Neural progenitor cell (in vitro differentiated cells): ENCODE measurements around the gene EPB41L4A. TPM values are rescaled to one million over a fixed set of nuclear protein-coding genes. Genes with fewer than 3 reads are reported as not detected.

Experiments
- DNase-seq: peaks from one replicate; pipeline ENCODE4 v3.0.0-alpha.2; 2016; ENCODE audit warnings: low spot score
- H2AFZ ChIP-seq: fragments of 200-600 bp; sonication (generic); replicated peaks from 2 replicates; pipeline ENCODE4 v1.6.1; 2016; ENCODE audit warnings: antibody characterized with exemption
- H3F3A ChIP-seq: fragments of 200-600 bp; sonication (generic); 2 replicates; pipeline ENCODE4 v1.6.1; 2016; ENCODE audit warnings: antibody characterized with exemption, low read depth
- H3K27ac ChIP-seq: fragments of 200-600 bp; sonication (generic); 2 replicates; pipeline ENCODE4 v1.5.1; 2016; ENCODE audit warnings: mild to moderate bottlenecking
- H3K27me3 ChIP-seq: fragments of 200-600 bp; sonication (generic); 2 replicates; pipeline ENCODE4 v1.6.1; 2016; ENCODE audit warnings: mild to moderate bottlenecking, moderate library complexity
- H3K36me3 ChIP-seq: fragments of 200-600 bp; sonication (generic); 2 replicates; pipeline ENCODE4 v1.5.1; 2016
- H3K4me1 ChIP-seq: fragments of 200-600 bp; sonication (generic); 2 replicates; pipeline ENCODE4 v1.6.1; 2016; ENCODE audit warnings: mixed run types
- H3K4me2 ChIP-seq: fragments of 200-600 bp; sonication (generic); 2 replicates; pipeline ENCODE4 v1.6.1; 2016
- H3K4me3 ChIP-seq: fragments of 200-600 bp; sonication (generic); 2 replicates; pipeline ENCODE4 v1.5.1; 2016
- H3K79me2 ChIP-seq: fragments of 200-600 bp; sonication (generic); 2 replicates; pipeline ENCODE4 v1.6.1; 2016; ENCODE audit warnings: low read depth
- H3K9ac ChIP-seq: fragments of 200-600 bp; sonication (generic); 2 replicates; pipeline ENCODE4 v1.6.1; 2016
- H3K9me3 ChIP-seq: fragments of 200-600 bp; sonication (generic); 2 replicates; pipeline ENCODE4 v1.5.1; 2016; ENCODE audit warnings: low read depth
- H4K20me1 ChIP-seq: fragments of 200-600 bp; sonication (generic); 2 replicates; pipeline ENCODE4 v1.6.1; 2016; ENCODE audit warnings: low read depth
- H3K27ac Mint-ChIP-seq: 3 replicates; pipeline ENCODE4 v1.8.0; 2021; ENCODE audit warnings: mixed read lengths
- H3K27me3 Mint-ChIP-seq: 2 replicates; pipeline ENCODE4 v1.8.0; 2022; ENCODE audit warnings: low read depth, mild to moderate bottlenecking, inconsistent platforms, moderate library complexity, mixed read lengths; ENCODE audit not compliant: insufficient read depth
- H3K36me3 Mint-ChIP-seq: 3 replicates; pipeline ENCODE4 v1.8.0; 2021; ENCODE audit warnings: mixed read lengths
- H3K4me1 Mint-ChIP-seq: 3 replicates; pipeline ENCODE4 v1.8.0; 2021; ENCODE audit warnings: mixed read lengths
- H3K4me3 Mint-ChIP-seq: 3 replicates; pipeline ENCODE4 v1.8.0; 2021; ENCODE audit warnings: mild to moderate bottlenecking, moderate library complexity, mixed read lengths
- H3K9me3 Mint-ChIP-seq: 3 replicates; pipeline ENCODE4 v1.8.0; 2020; ENCODE audit warnings: mixed read lengths
- CTCF ChIP-seq: fragments of 200-600 bp; sonication (generic); IDR thresholded peaks from 2 replicates; pipeline ENCODE4 v1.5.1; 2017; ENCODE audit warnings: antibody characterized with exemption, mild to moderate bottlenecking
- EZH2 ChIP-seq: fragments of 200-600 bp; sonication (generic); IDR thresholded peaks from 2 replicates; pipeline ENCODE4 v1.6.1; 2017; ENCODE audit warnings: antibody characterized with exemption, mild to moderate bottlenecking, moderate library complexity
- EZH2phosphoT487 ChIP-seq: fragments of 200-600 bp; sonication (generic); IDR thresholded peaks from 2 replicates; pipeline ENCODE4 v1.6.1; 2017; ENCODE audit warnings: antibody characterized with exemption
- total RNA-seq: library from RNA; depleted of rRNA; stranded (reverse); fragments of >200 nt; gene quantifications from 2 replicates; pipeline ENCODE4 v1.2.3, GENCODE V29; 2015; ENCODE audit warnings: low replicate concordance

EPB41L4A gene
- total RNA-seq, 1 donor from 2014 or later: 2.7 TPM

- no peak overlapping the region for H3K4me3 Mint-ChIP-seq
- H3K36me3 ChIP-seq: no peaks in the 10 kb centered on the region
- H3K4me1 Mint-ChIP-seq: peaks cover 23% of the 10 kb centered on the region
These were observed 136.0 kb downstream of the EPB41L4A start for GRCh38 chr5:112283034-112283582.

GRCh38 chr5:112279082-112279481, 140.0 kb downstream of the EPB41L4A start:
- TF ChIP-seq EZH2: no peak
- no peak for TF ChIP-seq EZH2phosphoT487
- TF ChIP-seq CTCF: no peak
- no peak overlapping the region for H3K27ac ChIP-seq
- no peak overlapping the region for H3K9ac ChIP-seq
- H3K9me3 ChIP-seq: no peaks in the 10 kb centered on the region
- DNase-seq: no peak
- Mint-ChIP-seq H3K36me3 (no peaks in the 10 kb centered on the region), H3K9me3 (no peaks in the 10 kb centered on the region), H3K4me1 (peaks cover 29% of the 10 kb centered on the region), H3K27ac (no peak overlapping the region), H3K27me3 (peaks cover 2% of the 10 kb centered on the region), H3K4me3 (no peak overlapping the region)
- no peaks in the 10 kb centered on the region for H3K36me3 ChIP-seq
- no peaks in the 10 kb centered on the region for H3K27me3 ChIP-seq
- no peak overlapping the region for H3K4me3 ChIP-seq
- peaks cover 9% of the 10 kb centered on the region for H3K4me1 ChIP-seq
- no peak overlapping the region for H2AFZ ChIP-seq
- no peaks in the 10 kb centered on the region for H3K79me2 ChIP-seq
- no peak overlapping the region for H3K4me2 ChIP-seq
- no peaks in the 10 kb centered on the region for H4K20me1 ChIP-seq
- no peaks in the 10 kb centered on the region for H3F3A ChIP-seq

More at GRCh38 chr5:112283034-112283582, 136.0 kb downstream of the EPB41L4A start:
- H3K9me3 Mint-ChIP-seq: no peaks in the 10 kb centered on the region
- H3K27me3 Mint-ChIP-seq: peaks cover 2% of the 10 kb centered on the region
- no peaks in the 10 kb centered on the region for H3K36me3 Mint-ChIP-seq
- no peak for TF ChIP-seq EZH2phosphoT487
- no peak for TF ChIP-seq CTCF
- TF ChIP-seq EZH2: no peak
- no peak overlapping the region for H2AFZ ChIP-seq
- H3K4me3 ChIP-seq: no peak overlapping the region
- no peak overlapping the region for H3K27ac Mint-ChIP-seq
- no peaks in the 10 kb centered on the region for H3K9me3 ChIP-seq
- H3K27me3 ChIP-seq: no peaks in the 10 kb centered on the region
- no peaks in the 10 kb centered on the region for H3F3A ChIP-seq
- H4K20me1 ChIP-seq: no peaks in the 10 kb centered on the region
- no peaks in the 10 kb centered on the region for H3K79me2 ChIP-seq
- H3K4me1 ChIP-seq: no peaks in the 10 kb centered on the region
- no peak overlapping the region for H3K9ac ChIP-seq
- no peak overlapping the region for H3K4me2 ChIP-seq
- DNase-seq: no peak
- no peak overlapping the region for H3K27ac ChIP-seq

DNA sequence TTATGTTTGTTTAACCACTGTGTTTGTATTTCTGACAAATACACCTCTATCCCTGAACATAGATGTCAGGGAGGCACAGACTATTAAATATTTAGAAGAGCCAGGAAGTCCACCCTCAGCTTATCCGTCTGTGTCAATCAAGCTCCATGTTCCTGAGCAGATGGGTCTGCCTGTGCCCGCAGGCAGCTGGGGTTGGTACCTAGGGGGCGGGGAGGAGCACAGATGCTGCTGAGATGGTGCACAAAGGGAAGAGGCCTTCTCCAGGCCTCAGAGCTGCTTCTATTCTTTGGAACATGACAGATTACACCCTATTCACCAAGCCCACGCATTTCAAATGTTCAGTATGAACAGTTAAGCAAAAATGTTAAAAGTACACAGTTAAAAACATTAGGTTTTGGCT, 142.1 kb downstream of the EPB41L4A start:
- TF ChIP-seq CTCF: no peak
- TF ChIP-seq EZH2: no peak
- no peak for TF ChIP-seq EZH2phosphoT487
- no peak overlapping the region for H3K4me3 Mint-ChIP-seq
- Histone ChIP-seq H3F3A (no peaks in the 10 kb centered on the region), H4K20me1 (no peaks in the 10 kb centered on the region), H3K27me3 (no peaks in the 10 kb centered on the region), H3K4me2 (no peak overlapping the region), H2AFZ (peak overlapping the region; percentile 10), H3K9me3 (no peaks in the 10 kb centered on the region), H3K36me3 (no peaks in the 10 kb centered on the region), H3K4me1 (peaks cover 9% of the 10 kb centered on the region), H3K9ac (no peak overlapping the region), H3K27ac (no peak overlapping the region), H3K4me3 (no peak overlapping the region), H3K79me2 (no peaks in the 10 kb centered on the region)
- no peaks in the 10 kb centered on the region for H3K9me3 Mint-ChIP-seq
- H3K4me1 Mint-ChIP-seq: peaks cover 16% of the 10 kb centered on the region
- H3K27me3 Mint-ChIP-seq: peaks cover 2% of the 10 kb centered on the region
- DNase-seq: peak; percentile 24
- no peaks in the 10 kb centered on the region for H3K36me3 Mint-ChIP-seq
- no peak overlapping the region for H3K27ac Mint-ChIP-seq
